ENCODE results near the gene RDH11.

Gene RDH11

DNA sequence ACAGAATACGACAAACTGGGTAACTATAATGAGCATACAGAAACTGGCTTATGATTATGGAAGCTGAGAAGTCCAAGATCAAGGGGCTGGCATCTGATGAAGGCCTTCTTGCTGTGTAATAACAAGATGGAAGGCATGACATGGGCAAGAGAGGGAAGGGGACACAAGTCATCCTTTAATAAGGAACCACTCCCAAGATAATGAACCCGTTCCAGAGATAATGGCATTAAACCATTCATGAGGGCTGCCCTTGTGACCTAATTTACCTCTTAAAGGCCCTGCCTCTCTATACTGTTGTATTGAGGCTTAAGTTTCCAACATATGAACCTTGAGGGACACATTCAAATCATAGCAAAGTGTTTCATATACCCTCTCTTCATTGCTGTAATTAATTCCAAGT, 16.6 kb downstream of the RDH11 start:
- ATAC-seq (no peak), DNase-seq (no peak)
- Mint-ChIP-seq H3K4me3 (no peak overlapping the region), H3K4me1 (peaks cover 31% of the 10 kb centered on the region), H3K9me3 (no peaks in the 10 kb centered on the region), H3K27ac (no peak overlapping the region), H3K27me3 (no peaks in the 10 kb centered on the region)

DNA sequence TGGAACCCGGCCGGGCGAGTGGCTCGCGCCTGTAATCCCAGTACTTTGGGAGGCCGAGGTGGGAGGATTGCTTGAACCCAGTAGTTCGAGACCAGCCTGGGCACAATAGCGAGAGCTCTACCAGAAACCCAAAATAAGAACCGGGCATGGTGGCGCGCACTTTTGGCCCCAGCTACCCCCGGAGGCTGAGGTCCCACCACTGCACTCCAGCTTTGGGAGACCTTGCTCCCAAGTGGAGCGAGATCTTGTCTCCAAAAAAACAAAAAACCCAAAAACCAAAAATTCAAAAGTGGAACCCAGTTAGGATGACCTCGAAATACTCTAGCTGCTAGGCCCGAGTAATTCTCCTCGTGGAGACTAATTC, 20.4 kb downstream of the RDH11 start:
- Mint-ChIP-seq H3K27ac (peak overlapping the region; percentile 93 to 99), H3K4me3 (peak overlapping the region; percentile 87 to 98), H3K9me3 (no peaks in the 10 kb centered on the region), H3K4me1 (peaks cover 35% of the 10 kb centered on the region), H3K27me3 (no peaks in the 10 kb centered on the region)
- ATAC-seq (no peak), DNase-seq (no peak)

DNA sequence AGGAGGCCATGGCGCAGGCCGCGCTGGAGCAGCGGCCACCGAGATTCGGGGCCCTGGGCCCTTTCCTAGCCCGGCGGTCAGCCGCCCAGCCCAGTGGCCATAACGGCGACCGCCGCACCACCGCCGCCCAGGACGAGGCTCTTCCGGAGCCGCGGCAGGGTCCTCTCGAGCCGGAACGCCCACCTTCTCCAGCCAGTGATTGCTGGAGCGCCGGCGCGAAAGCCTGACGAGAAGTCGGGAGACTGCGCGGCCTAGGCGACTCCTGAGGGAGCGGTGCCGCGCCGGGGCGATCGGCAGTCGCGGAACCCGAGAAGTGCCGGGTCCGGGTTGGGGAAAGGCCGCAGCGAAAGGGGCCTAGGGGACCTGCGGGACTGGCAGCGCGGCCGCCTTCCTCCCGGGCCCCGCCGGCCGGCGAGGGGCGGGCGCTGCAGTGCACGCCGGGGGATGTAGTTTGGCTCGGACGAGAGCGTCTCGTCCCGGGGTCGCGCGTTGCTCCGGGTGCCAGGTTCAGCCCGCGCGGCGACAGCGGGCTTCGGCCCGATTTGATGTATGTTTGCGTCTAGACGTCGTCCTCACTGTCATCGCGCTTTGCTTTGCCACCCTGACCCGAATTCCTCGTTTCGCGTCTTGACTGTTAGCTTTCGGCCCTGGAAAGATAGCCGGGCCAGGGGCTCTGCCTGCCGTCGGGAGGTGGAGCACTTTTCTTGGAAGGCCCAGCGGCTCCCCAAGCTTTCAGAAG, 20.9 kb downstream of the RDH11 start, which contains the start of gene VTI1B:
VTI1B (minus strand) TSS at position 153 of the 739 bp plus-strand sequence; CDS start at position 10, 143 bp downstream.
- H3K27me3 Mint-ChIP-seq, result no peaks in the 10 kb centered on the region
- ATAC-seq (peak; percentile 98), DNase-seq (peak; percentile 82 to 86)
- H3K4me1 Mint-ChIP-seq, result peaks cover 31% of the 10 kb centered on the region
- H3K4me3 Mint-ChIP-seq, result peak within 1 kb of the TSS; percentile 87 to 98
- peak within 1 kb of the TSS; percentile 96 to 99 for H3K27ac Mint-ChIP-seq
- no peaks in the 10 kb centered on the region for H3K9me3 Mint-ChIP-seq

DNA sequence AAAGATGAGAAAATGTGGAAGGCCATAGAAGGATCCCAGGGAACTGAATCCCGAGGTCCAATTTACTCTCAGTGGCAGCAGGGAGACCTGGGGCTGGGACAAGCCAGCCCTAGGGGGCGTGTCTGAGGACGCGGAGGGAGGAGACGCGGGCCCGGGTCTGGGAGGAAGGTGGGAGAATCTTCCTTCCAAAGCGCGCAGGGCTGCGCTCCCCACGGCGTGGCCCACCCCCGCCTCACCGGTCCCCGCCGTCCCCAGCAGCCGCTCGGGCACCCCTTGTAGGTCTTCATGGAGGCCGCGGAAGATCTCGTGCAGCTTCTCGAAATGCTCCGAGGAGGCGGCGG, 21.5 kb downstream of the RDH11 start:
- no peaks in the 10 kb centered on the region for H3K27me3 Mint-ChIP-seq
- H3K4me3 Mint-ChIP-seq, result peak overlapping the region; percentile 87 to 98
- peak in 1 of 2 donors; percentile 33 for DNase-seq
- H3K9me3 Mint-ChIP-seq, result no peaks in the 10 kb centered on the region
- ATAC-seq, result peak; percentile 54
- H3K4me1 Mint-ChIP-seq, result peaks cover 36% of the 10 kb centered on the region
- H3K27ac Mint-ChIP-seq, result peak overlapping the region; percentile 96 to 99

DNA sequence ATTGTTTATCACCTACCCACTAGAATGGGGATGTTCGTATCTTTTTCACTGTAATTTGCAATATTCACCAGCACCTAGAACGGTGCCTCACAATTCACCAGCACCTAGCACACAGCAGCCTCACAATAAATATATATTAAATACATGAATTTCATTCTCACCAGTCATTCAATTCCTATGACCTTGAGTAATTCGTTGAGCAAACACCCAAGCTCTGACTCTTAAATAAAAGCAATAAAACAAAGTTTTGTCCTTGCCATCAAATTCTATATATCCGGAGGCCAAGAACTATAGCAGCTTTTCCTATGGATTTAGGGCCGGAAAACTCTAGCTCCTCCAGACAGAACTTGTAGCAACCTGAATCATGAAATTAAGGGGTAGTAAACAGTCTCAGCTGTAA, 22.1 kb downstream of the RDH11 start:
- Mint-ChIP-seq H3K27ac (peak overlapping the region; percentile 80 to 99), H3K27me3 (no peaks in the 10 kb centered on the region), H3K4me1 (peaks cover 43% of the 10 kb centered on the region), H3K9me3 (no peaks in the 10 kb centered on the region), H3K4me3 (peak overlapping the region; percentile 87 to 98)
- ATAC-seq, result no peak
- DNase-seq, result no peak

DNA sequence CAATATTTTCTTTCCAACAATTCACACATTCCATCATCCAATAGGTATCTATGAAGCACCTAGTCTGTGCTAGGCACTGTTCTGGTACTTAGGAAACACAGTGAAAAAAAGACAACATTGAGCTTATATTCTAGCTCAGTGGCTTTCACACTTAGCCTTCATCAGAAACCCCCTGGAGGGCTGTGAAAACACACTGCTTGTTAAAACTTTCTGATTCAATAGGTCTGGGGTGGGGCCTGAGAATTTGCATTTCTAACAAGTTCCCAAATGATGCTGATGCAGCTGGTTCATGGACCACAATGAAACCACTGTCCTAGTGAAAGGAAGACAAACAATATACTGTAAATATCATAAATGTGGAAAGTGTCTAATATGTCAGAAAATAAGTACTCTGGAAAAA, 27.0 kb downstream of the RDH11 start:
- Mint-ChIP-seq H3K4me1 (peaks cover 60% of the 10 kb centered on the region), H3K27me3 (no peaks in the 10 kb centered on the region), H3K4me3 (peak overlapping the region in 1 of 2 donors; percentile 47), H3K27ac (no peak overlapping the region), H3K9me3 (no peaks in the 10 kb centered on the region)
- DNase-seq, result peak in 1 of 2 donors; percentile 26
- ATAC-seq, result peak; percentile 92

DNA sequence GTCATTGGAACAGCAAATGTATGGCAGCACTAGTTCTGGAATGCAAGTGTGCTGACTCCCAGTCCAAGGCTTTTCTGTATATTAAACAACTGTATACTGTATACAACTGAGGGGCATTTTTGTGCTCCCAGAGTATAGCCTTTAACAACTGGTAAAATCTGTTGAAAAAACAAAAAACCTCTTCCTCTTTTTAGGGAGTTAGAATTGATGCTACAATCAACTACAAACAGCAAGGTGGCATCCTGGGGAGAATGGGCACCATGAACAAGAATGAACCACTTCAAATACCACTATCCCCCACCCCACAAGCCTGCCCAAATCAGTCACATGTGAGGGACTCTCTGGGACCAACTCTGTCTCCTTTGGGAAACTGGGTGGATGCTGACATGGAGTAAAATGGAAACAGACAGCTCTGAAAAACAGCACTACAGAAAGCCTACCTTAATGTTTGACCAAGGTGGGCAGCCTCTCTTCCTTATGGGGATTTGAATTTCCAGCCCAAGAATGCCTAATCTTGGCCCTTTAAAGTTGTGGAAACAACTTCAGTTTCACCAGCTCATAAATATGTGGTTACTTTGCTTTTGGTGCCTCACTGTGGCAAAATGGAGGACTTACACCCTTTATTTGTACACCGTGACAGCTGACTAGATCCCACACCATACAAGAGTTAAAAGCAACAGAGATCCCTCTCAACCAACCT, 28.7 kb downstream of the RDH11 start:
- peak; percentile 19 to 32 for DNase-seq
- peak; percentile 77 for ATAC-seq
- Mint-ChIP-seq H3K4me1 (peaks cover 48% of the 10 kb centered on the region), H3K27ac (peak overlapping the region in 1 of 2 donors; percentile 37), H3K9me3 (no peaks in the 10 kb centered on the region), H3K4me3 (peak overlapping the region in 1 of 2 donors; percentile 1), H3K27me3 (no peaks in the 10 kb centered on the region)

DNA sequence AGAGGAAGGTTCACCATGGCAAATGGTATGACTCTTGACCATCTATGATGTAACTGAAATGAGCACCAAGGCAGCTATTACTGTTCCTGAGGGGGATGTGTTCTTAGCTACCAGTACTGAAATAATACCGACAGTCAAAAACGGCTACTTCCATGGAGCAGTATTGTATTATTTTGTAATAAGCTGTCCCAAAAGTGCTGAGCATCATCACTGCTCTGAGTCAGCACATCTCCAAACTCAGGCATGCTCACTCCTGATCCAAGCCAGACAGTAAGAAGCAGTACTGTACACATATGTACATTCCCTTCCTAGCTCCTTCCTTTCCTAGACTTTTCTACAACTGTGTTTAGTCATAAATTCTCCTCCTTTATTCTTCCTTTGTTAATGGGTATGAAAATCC, 29.7 kb downstream of the RDH11 start:
- no peak overlapping the region for H3K4me3 Mint-ChIP-seq
- ATAC-seq (no peak), DNase-seq (no peak)

DNA sequence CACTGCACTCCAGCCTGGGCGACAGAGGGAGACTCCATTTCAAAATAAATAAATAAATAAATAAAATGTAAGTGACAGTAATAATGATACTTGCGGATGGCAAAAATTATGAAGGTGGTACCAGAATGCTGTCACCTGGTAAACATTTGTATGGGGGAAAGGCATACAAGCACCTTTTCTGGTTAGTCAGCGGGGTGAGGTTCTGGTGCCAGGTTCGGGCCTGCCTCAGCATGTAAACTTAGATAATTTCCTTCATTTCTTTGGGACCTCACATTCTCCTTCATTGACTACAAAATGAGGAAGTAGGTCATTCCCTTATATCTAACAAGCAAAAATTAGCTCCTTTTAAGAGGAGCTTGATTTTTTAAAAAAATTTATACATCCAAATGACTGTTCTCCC, 31.9 kb downstream of the RDH11 start:
- peaks cover 29% of the 10 kb centered on the region for H3K4me1 Mint-ChIP-seq
- H3K27me3 Mint-ChIP-seq, result no peaks in the 10 kb centered on the region
- ATAC-seq (no peak), DNase-seq (no peak)
- H3K4me3 Mint-ChIP-seq, result no peak overlapping the region
- H3K9me3 Mint-ChIP-seq, result no peaks in the 10 kb centered on the region
- no peak overlapping the region for H3K27ac Mint-ChIP-seq

More for the DNA sequence above, 29.7 kb downstream of the RDH11 start:
- H3K27me3 Mint-ChIP-seq, result no peaks in the 10 kb centered on the region
- peak overlapping the region; percentile 19 to 87 for H3K27ac Mint-ChIP-seq
- no peaks in the 10 kb centered on the region for H3K9me3 Mint-ChIP-seq
- peaks cover 39% of the 10 kb centered on the region for H3K4me1 Mint-ChIP-seq

DNA sequence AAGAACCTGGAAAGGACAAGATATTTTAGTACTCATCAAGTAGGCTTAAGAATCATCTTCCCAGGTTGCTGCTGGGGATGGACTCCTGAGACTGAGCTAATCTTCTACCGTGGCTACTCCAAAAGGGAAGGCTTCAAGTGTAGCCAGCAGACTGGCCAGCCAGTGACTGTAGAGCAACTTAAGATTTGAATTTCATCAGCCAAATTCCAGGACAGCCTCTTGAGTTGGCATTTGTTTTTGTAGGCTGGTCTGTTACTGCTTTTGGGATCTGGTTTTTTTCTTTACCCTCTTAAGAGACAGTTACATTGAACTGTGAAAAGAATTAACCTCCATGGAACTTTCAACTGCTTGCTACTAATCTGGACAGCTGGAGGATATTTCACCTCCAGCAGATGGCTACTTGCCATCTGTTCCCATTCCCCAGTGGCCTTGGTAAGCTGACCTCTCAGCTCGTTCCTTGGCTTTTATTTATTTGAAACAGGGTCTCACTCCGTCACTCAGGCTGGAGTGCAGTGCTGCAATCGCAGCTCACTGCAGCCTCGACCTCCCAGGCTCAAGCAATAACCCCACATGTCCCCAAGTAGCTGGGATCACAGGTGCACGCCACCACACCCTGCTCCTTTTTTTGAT, 41.8 kb downstream of the RDH11 start:
- H3K9me3 Mint-ChIP-seq, result no peaks in the 10 kb centered on the region
- peak overlapping the region in 1 of 2 donors; percentile 61 for H3K27ac Mint-ChIP-seq

DNA sequence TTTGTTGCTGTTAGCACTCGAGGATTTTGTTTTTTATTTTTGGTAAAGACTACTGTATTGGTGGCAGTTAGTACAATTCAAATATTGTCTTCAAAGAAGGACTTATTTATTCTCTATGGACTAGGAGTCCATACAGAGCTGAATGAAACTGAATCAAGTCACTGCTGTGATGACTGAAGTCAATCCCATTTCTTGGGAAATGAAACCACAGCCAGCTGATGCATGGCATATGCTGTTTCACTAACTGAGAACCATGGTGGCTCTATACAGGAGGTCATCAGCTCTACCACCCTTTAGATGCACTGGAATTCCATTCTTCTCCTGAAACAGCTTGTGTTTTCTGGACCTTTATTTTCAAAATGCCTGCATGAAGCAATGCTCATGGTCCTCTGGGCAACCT, 43.4 kb downstream of the RDH11 start:
- Mint-ChIP-seq H3K4me3 (no peak overlapping the region), H3K9me3 (no peaks in the 10 kb centered on the region), H3K27me3 (no peaks in the 10 kb centered on the region), H3K27ac (no peak overlapping the region), H3K4me1 (no peaks in the 10 kb centered on the region)
- DNase-seq (no peak), ATAC-seq (no peak)

More for the DNA sequence above, 41.8 kb downstream of the RDH11 start:
- DNase-seq, result no peak
- Mint-ChIP-seq H3K4me1 (no peaks in the 10 kb centered on the region), H3K4me3 (no peak overlapping the region), H3K27me3 (no peaks in the 10 kb centered on the region)
- ATAC-seq, result no peak

DNA sequence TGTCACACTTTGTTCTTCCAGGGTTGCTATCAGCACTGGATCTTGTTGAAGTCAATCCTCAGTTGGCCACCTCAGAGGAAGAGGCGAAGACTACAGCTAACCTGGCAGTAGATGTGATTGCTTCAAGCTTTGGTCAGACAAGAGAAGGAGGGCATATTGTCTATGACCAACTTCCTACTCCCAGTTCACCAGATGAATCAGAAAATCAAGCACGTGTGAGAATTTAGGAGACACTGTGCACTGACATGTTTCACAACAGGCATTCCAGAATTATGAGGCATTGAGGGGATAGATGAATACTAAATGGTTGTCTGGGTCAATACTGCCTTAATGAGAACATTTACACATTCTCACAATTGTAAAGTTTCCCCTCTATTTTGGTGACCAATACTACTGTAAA, 44.9 kb downstream of the RDH11 start:
- no peaks in the 10 kb centered on the region for H3K4me1 Mint-ChIP-seq
- no peaks in the 10 kb centered on the region for H3K9me3 Mint-ChIP-seq
- ATAC-seq (no peak), DNase-seq (no peak)
- no peak overlapping the region for H3K4me3 Mint-ChIP-seq
- H3K27ac Mint-ChIP-seq, result peak overlapping the region; percentile 42 to 58
- no peaks in the 10 kb centered on the region for H3K27me3 Mint-ChIP-seq

DNA sequence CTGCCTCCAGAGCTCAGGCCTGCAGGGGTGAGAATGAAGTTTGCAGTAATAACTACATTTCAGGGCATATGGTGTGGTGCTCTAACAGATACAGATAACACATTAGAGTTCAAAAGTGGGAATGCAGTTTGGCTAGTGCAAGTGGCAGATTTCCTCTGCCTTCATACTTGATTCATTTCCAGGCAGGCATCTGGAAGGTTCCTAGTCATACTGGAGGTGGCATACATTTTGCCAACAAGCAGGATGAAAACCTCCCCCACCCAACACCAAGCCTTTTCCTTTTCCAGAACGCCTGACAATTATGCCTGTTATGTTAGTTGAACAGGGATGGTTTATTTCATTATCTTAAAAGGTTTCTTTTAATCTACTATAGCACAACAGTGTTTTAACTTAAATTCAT, 45.4 kb downstream of the RDH11 start:
- Mint-ChIP-seq H3K27ac (no peak overlapping the region), H3K27me3 (no peaks in the 10 kb centered on the region), H3K4me1 (no peaks in the 10 kb centered on the region), H3K9me3 (no peaks in the 10 kb centered on the region), H3K4me3 (no peak overlapping the region)
- DNase-seq, result no peak
- no peak for ATAC-seq

DNA sequence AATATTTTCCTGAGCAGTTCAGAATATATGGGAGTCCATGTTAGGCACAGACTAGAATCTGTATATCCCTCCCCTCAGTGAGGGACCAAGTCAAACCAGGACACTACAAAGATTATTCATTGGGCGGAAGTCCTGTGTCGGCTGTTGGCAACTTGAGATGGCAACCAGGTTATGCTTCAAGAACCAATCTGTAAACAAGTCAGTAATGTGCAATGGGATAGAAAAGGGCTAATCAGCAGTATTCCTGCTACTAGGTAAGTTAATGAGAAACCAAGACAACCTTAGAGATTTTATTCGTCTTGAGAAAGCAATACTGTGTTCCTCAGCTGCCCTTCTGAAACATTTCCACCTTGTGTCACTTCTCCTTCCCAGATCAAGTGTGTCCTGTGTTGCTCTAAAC, 49.4 kb downstream of the RDH11 start:
- Mint-ChIP-seq H3K9me3 (no peaks in the 10 kb centered on the region), H3K4me3 (no peak overlapping the region), H3K27me3 (no peaks in the 10 kb centered on the region), H3K27ac (no peak overlapping the region), H3K4me1 (peaks cover 13% of the 10 kb centered on the region)
- no peak for DNase-seq
- no peak for ATAC-seq

DNA sequence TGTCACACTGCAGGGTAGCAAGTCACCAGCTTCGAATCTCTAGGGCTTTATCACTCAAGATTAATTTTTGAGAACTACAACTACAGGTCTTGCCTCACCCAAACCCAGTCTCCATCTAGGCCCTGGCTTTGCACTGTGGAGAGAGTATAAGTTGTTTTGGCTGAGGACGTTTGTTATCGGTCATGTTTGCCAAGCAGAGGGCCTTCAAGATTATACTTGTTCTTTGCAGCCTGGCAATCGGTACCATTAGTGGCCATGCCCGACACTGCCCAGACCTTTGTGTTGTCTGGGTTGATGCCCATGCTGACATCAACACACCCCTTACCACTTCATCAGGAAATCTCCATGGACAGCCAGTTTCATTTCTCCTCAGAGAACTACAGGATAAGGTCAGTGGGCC, 50.1 kb downstream of the RDH11 start:
- Mint-ChIP-seq H3K27ac (no peak overlapping the region), H3K9me3 (no peaks in the 10 kb centered on the region), H3K4me1 (peaks cover 13% of the 10 kb centered on the region), H3K4me3 (no peak overlapping the region), H3K27me3 (no peaks in the 10 kb centered on the region)
- DNase-seq (no peak), ATAC-seq (no peak)

DNA sequence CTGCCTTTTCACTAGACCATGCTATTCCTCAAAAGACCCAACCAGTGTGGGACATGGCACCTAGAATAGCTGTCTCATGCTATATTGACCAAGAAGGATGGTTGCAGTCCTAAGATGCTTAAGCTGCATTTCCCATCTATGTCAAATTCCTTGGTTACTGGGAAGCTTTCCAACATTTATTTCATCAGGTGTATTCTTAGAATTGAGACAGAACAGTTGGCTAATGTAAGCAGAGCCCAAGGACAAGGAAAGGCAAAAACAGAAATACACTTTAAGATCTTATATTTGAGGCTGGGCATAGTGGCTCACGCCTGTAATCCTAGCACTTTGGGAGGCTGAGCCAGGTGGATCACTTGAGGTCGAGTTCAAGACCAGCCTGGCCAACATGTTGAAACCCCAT, 51.1 kb downstream of the RDH11 start:
- no peak overlapping the region for H3K27ac Mint-ChIP-seq
- H3K4me3 Mint-ChIP-seq, result no peak overlapping the region
- no peak for ATAC-seq
- H3K9me3 Mint-ChIP-seq, result no peaks in the 10 kb centered on the region
- H3K27me3 Mint-ChIP-seq, result no peaks in the 10 kb centered on the region
- no peak for DNase-seq
- H3K4me1 Mint-ChIP-seq, result peaks cover 13% of the 10 kb centered on the region
